DOHH2 (cell line): ENCODE results near the gene CACNA2D3.

ENCODE experiments used
- H3F3A ChIP-seq: fragments of 200-600 bp; sonication (generic), shearing (Covaris generic); 2 replicates; pipeline ENCODE4 v1.6.0; 2016; ENCODE audit warnings: antibody characterized with exemption, mild to moderate bottlenecking; ENCODE audit not compliant: control insufficient read depth, insufficient read depth
- H3K27ac ChIP-seq: fragments of 200-600 bp; sonication (generic); 2 replicates; pipeline ENCODE4 v1.5.1; 2014; ENCODE audit warnings: low read depth, mild to moderate bottlenecking, low read length, moderate library complexity
- H3K27me3 ChIP-seq: fragments of 200-600 bp; sonication (generic); 2 replicates; pipeline ENCODE4 v1.6.1; 2014; ENCODE audit warnings: mild to moderate bottlenecking, low read length, mixed read lengths; ENCODE audit not compliant: control insufficient read depth
- H3K36me3 ChIP-seq: fragments of 200-600 bp; sonication (generic); 2 replicates; pipeline ENCODE4 v1.6.1; 2014; ENCODE audit warnings: mild to moderate bottlenecking, low read length, moderate library complexity, mixed read lengths; ENCODE audit not compliant: control insufficient read depth
- H3K4me1 ChIP-seq: fragments of 200-600 bp; sonication (generic); 2 replicates; pipeline ENCODE4 v1.6.1; 2014; ENCODE audit warnings: mild to moderate bottlenecking, low read length, mixed read lengths; ENCODE audit not compliant: control insufficient read depth
- H3K4me2 ChIP-seq: fragments of 200-600 bp; sonication (generic); 2 replicates; pipeline ENCODE4 v1.6.0; 2014; ENCODE audit warnings: mild to moderate bottlenecking, low read length, moderate library complexity
- H3K4me3 ChIP-seq: fragments of 200-600 bp; sonication (generic); 2 replicates; pipeline ENCODE4 v1.5.1; 2014; ENCODE audit warnings: mild to moderate bottlenecking, low read length, mixed read lengths
- H3K79me2 ChIP-seq: fragments of 200-600 bp; sonication (generic); 2 replicates; pipeline ENCODE4 v1.6.1; 2014; ENCODE audit warnings: mild to moderate bottlenecking, low read length, mixed read lengths; ENCODE audit not compliant: control insufficient read depth
- H3K9me2 ChIP-seq: fragments of 200-600 bp; sonication (generic); replicated peaks from 2 replicates; pipeline ENCODE4 v1.6.1; 2014; ENCODE audit warnings: mild to moderate bottlenecking, low read length, mixed read lengths; ENCODE audit not compliant: control insufficient read depth
- H3K9me3 ChIP-seq: fragments of 200-600 bp; sonication (generic); 2 replicates; pipeline ENCODE4 v1.6.1; 2014; ENCODE audit warnings: antibody characterized with exemption, low read length, mixed read lengths; ENCODE audit not compliant: control insufficient read depth, insufficient read depth
- H4K20me1 ChIP-seq: fragments of 200-600 bp; sonication (generic); 2 replicates; pipeline ENCODE4 v1.6.0; 2014; ENCODE audit warnings: low read depth, mild to moderate bottlenecking, antibody characterized with exemption, low read length, moderate library complexity; ENCODE audit not compliant: control insufficient read depth, insufficient read depth
- EZH2phosphoT487 ChIP-seq: fragments of 200-600 bp; sonication (generic); IDR thresholded peaks from 2 replicates; pipeline ENCODE4 v1.6.1; 2017; ENCODE audit warnings: borderline replicate concordance, mild to moderate bottlenecking, antibody characterized with exemption, low read length, moderate library complexity, mixed read lengths
- TF ChIP-seq, protein P1 (sequence below): fragments of 200-600 bp; sonication (generic); IDR thresholded peaks from one replicate; pipeline ENCODE4 v1.5.1; 2014; ENCODE audit warnings: antibody characterized with exemption, mild to moderate bottlenecking, low read depth, low read length; ENCODE audit not compliant: poor library complexity, severe bottlenecking

The CACNA2D3 gene

DNA sequence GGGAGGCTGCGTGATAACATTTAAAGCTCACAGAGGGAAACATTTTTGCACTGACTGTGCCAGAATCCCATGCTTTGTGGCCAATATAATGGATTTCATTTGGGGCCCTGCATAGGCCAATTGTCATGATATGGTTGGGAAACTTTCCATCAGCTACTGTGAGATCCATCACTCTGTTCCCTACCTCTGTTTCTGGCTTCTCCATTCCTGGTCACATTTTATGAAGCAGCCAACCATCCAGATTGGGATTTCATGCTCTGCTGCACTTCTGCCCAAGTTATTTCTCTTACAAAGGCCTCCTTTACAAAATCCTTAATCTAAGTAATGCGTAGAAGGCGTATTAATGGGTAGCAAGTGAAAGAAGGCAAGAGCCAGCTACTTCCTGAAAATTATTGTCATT is 584.4 kb downstream of the CACNA2D3 start:
- Histone ChIP-seq H4K20me1 (no peaks in the 10 kb centered on the region), H3K4me1 (no peaks in the 10 kb centered on the region), H3K27ac (no peak overlapping the region), H3K4me2 (no peak overlapping the region), H3K4me3 (no peak overlapping the region), H3K9me3 (no peaks in the 10 kb centered on the region), H3F3A (no peaks in the 10 kb centered on the region), H3K79me2 (no peaks in the 10 kb centered on the region), H3K27me3 (no peaks in the 10 kb centered on the region), H3K36me3 (no peaks in the 10 kb centered on the region), H3K9me2 (no peaks in the 10 kb centered on the region)
- no peak for TF ChIP-seq EZH2phosphoT487
- TF ChIP-seq, protein P1, sequence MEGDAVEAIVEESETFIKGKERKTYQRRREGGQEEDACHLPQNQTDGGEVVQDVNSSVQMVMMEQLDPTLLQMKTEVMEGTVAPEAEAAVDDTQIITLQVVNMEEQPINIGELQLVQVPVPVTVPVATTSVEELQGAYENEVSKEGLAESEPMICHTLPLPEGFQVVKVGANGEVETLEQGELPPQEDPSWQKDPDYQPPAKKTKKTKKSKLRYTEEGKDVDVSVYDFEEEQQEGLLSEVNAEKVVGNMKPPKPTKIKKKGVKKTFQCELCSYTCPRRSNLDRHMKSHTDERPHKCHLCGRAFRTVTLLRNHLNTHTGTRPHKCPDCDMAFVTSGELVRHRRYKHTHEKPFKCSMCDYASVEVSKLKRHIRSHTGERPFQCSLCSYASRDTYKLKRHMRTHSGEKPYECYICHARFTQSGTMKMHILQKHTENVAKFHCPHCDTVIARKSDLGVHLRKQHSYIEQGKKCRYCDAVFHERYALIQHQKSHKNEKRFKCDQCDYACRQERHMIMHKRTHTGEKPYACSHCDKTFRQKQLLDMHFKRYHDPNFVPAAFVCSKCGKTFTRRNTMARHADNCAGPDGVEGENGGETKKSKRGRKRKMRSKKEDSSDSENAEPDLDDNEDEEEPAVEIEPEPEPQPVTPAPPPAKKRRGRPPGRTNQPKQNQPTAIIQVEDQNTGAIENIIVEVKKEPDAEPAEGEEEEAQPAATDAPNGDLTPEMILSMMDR = no peak

DNA sequence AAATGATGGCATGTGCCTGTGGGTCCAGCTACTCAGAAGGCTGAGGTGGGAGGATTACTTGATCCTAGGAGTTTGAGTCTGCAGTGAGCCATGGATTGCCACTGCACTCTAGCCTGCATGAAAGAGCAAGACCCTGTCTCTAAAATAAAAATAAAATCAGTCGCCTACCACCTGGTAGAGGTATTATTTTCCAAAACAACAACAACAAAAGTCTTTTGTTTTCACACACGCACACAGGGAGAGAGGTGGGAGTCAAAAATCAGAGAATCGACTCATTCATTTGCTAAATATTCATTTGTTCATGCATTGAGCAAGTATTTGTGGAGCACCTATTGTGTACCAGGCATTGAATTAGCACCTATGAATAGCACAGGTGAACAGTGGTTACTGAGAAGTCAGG is 587.4 kb downstream of the CACNA2D3 start:
- H3K4me2 ChIP-seq = no peak overlapping the region
- H3K9me3 ChIP-seq = no peaks in the 10 kb centered on the region; the same call in 1 of the 2 replicates
- no peaks in the 10 kb centered on the region for H3K4me1 ChIP-seq
- no peaks in the 10 kb centered on the region for H3K9me2 ChIP-seq
- H3K4me3 ChIP-seq = no peak overlapping the region
- no peaks in the 10 kb centered on the region for H4K20me1 ChIP-seq
- no peaks in the 10 kb centered on the region for H3F3A ChIP-seq
- TF ChIP-seq EZH2phosphoT487 = no peak
- TF ChIP-seq, protein P1 = no peak
- H3K79me2 ChIP-seq = no peaks in the 10 kb centered on the region
- no peak overlapping the region for H3K27ac ChIP-seq
- H3K36me3 ChIP-seq = no peaks in the 10 kb centered on the region
- no peaks in the 10 kb centered on the region for H3K27me3 ChIP-seq

DNA sequence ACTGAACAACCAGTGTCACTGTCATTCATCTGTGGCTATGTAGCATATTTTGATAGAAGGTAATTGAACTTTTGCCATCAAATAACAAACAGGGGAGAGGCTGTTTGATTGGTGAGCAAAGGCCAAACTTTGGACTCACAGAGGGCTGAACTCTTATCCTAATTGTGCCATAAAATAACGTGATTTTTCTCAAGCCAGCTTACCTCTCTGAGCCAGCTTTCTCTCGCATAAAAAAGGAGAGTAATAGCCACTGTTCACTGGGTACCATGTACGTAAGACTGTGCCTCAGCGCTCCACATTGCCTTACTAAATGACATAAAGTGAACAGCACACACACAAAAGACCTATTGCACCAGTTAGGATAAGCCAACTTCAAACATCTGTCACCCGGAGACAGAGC is 588.6 kb downstream of the CACNA2D3 start:
- no peak overlapping the region for H3K4me2 ChIP-seq
- no peak for TF ChIP-seq EZH2phosphoT487
- TF ChIP-seq, protein P1 = no peak
- no peaks in the 10 kb centered on the region for H3K27me3 ChIP-seq
- no peaks in the 10 kb centered on the region for H3K4me1 ChIP-seq
- H3K9me2 ChIP-seq = no peaks in the 10 kb centered on the region
- no peaks in the 10 kb centered on the region; the same call in 1 of the 2 replicates for H3K9me3 ChIP-seq
- no peak overlapping the region for H3K27ac ChIP-seq
- no peaks in the 10 kb centered on the region for H3F3A ChIP-seq
- no peaks in the 10 kb centered on the region for H4K20me1 ChIP-seq
- H3K36me3 ChIP-seq = no peaks in the 10 kb centered on the region
- no peaks in the 10 kb centered on the region for H3K79me2 ChIP-seq
- H3K4me3 ChIP-seq = no peak overlapping the region
